ENCODE measurements around the gene RDM1. TPM values are rescaled to one million over a fixed set of nuclear protein-coding genes. Genes with fewer than 3 reads are reported as not detected.

RDM1 gene
- total RNA-seq, 1 donor from 2014 or later: 4.2 TPM

GRCh38 chr17:35876534-35876933, 54.0 kb downstream of the RDM1 start:
- DNase-seq (ENCODE audit: low spot score, unreplicated experiment): no peak
- Mint-ChIP-seq H3K9me3 (ENCODE audit: low read depth) (no peaks in the 10 kb centered on the region), H3K36me3 (ENCODE audit: insufficient read depth) (no peaks in the 10 kb centered on the region), H3K27me3 (peaks cover 3% of the 10 kb centered on the region), H3K4me1 (ENCODE audit: low read depth) (peaks cover 10% of the 10 kb centered on the region), H3K27ac (no peak overlapping the region), H3K4me3 (ENCODE audit: low read depth) (no peak overlapping the region)
- TF ChIP-seq, protein P1, sequence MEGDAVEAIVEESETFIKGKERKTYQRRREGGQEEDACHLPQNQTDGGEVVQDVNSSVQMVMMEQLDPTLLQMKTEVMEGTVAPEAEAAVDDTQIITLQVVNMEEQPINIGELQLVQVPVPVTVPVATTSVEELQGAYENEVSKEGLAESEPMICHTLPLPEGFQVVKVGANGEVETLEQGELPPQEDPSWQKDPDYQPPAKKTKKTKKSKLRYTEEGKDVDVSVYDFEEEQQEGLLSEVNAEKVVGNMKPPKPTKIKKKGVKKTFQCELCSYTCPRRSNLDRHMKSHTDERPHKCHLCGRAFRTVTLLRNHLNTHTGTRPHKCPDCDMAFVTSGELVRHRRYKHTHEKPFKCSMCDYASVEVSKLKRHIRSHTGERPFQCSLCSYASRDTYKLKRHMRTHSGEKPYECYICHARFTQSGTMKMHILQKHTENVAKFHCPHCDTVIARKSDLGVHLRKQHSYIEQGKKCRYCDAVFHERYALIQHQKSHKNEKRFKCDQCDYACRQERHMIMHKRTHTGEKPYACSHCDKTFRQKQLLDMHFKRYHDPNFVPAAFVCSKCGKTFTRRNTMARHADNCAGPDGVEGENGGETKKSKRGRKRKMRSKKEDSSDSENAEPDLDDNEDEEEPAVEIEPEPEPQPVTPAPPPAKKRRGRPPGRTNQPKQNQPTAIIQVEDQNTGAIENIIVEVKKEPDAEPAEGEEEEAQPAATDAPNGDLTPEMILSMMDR (IDR thresholded peaks at IDR 0.05; ENCODE audit: unreplicated experiment): no peak

DNA sequence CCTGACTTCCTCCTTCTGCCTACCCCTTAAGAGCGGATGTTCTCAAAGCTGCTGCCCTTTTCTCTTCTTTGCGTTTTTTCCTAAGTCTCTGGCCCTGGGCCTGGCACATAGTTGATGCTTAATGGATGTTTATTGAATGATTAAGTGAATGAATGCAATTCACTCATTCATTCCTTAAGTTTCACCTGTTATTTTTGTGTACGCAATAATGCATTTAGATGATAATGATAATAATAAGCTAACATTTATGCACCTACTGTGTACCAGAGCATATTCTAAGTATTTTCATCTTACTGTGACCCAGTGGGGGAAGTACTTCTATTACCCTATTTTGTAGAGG, 54.8 kb downstream of the RDM1 start:
- Mint-ChIP-seq H3K27me3 (peaks cover 3% of the 10 kb centered on the region), H3K27ac (no peak overlapping the region), H3K4me1 (ENCODE audit: low read depth) (peaks cover 10% of the 10 kb centered on the region), H3K36me3 (ENCODE audit: insufficient read depth) (no peaks in the 10 kb centered on the region), H3K4me3 (ENCODE audit: low read depth) (no peak overlapping the region), H3K9me3 (ENCODE audit: low read depth) (no peaks in the 10 kb centered on the region)
- no peak for DNase-seq (ENCODE audit: low spot score, unreplicated experiment)
- TF ChIP-seq, protein P1 (IDR thresholded peaks at IDR 0.05; ENCODE audit: unreplicated experiment): no peak

GRCh38 chr17:35875072-35875799, 55.3 kb downstream of the RDM1 start:
- Mint-ChIP-seq H3K4me3 (ENCODE audit: low read depth) (no peak overlapping the region), H3K27me3 (peaks cover 3% of the 10 kb centered on the region), H3K4me1 (ENCODE audit: low read depth) (peaks cover 10% of the 10 kb centered on the region), H3K9me3 (ENCODE audit: low read depth) (no peaks in the 10 kb centered on the region), H3K36me3 (ENCODE audit: insufficient read depth) (no peaks in the 10 kb centered on the region), H3K27ac (no peak overlapping the region)
- TF ChIP-seq, protein P1 (IDR thresholded peaks at IDR 0.05; ENCODE audit: unreplicated experiment): no peak
- DNase-seq (ENCODE audit: low spot score, unreplicated experiment): no peak

DNA sequence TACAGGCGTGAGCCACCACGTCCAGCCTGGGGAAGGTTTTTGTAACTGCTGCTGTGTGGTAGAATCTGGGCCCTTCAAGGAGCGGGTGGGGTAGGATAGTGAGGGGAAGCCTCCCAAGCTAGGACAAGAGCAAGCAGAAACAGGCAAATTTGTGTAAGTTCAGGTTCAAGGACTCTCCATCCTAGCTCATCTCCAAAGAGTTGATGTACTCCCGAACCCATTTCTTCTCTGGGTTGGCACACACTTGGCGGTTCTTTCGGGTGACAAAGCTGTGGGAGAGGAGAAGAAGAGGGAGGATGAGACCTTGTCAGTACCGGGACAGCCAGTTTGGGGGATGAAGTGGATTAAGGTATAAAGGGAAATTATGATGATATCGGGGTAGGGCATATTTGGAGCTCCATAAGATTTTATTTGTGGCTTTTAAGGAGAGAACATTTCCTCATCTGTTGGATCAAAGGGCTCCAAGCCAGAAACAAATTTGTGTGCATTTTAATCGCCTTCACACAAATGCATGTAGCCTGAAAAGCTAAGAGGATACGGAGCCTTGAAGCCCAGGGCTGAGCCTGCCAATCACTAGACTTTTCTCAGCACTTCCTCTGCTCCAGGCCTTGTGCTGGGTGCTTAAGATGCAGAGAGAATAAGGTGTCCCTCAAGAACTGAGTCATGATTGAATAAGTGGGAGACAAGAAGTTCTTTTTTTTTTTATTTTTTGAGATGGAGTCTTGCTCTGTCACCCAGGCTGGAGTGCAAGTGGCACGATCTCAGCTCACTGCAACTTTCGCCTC, 58.2 kb downstream of the RDM1 start:
- H3K4me1 Mint-ChIP-seq (ENCODE audit: low read depth): peaks cover 10% of the 10 kb centered on the region
- no peak for DNase-seq (ENCODE audit: low spot score, unreplicated experiment)
- H3K9me3 Mint-ChIP-seq (ENCODE audit: low read depth): no peaks in the 10 kb centered on the region
- TF ChIP-seq, protein P1 (IDR thresholded peaks at IDR 0.05; ENCODE audit: unreplicated experiment): no peak
- H3K27ac Mint-ChIP-seq: no peak overlapping the region
- H3K4me3 Mint-ChIP-seq (ENCODE audit: low read depth): no peak overlapping the region
- H3K27me3 Mint-ChIP-seq: peaks cover 3% of the 10 kb centered on the region
- no peaks in the 10 kb centered on the region for H3K36me3 Mint-ChIP-seq (ENCODE audit: insufficient read depth)

DNA sequence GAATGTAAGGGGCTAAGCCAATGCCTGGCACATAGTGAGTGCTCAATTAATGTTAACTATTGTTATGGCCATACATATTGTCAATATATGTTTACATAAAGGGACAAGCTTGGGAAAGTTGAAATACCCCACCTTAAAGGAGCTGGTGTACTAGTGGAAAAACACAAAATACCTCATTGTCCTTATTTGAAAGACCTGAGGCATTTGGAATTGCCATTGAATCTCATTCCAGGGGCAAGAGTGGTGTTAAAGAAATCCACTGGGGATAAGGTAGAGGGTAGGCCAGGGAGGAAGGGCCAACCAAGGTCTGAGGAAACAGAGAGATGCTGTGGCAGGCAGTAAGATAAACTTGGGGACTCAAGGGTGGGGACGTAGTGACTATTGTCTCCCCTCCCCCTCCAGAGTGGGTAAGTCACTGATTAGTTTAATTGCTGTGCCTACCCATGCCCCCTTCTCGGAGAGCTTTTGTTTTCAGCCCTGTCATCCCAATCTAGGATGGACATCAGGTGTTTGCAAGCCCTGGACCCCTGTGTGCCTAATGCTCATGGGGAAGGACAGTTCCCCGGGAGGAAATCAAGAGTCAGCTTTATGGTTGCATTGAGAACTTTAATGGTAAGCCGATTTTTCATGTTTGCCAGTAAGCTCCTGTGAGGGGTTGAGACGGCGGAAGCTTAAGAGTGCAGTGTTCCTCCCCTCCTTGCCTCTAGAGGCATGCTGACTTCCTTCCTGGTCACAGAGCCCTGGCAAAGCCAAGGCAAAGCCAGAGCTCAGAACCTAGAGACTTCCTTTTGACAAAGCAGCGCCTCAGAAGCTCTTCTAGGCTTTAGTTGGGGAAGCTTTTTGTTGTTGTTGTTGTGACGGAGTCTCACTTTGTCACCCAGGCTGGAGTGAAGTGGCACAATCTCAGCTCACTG, 59.4 kb downstream of the RDM1 start:
- no peak overlapping the region for H3K27ac Mint-ChIP-seq
- TF ChIP-seq, protein P1 (IDR thresholded peaks at IDR 0.05; ENCODE audit: unreplicated experiment): no peak
- no peaks in the 10 kb centered on the region for H3K36me3 Mint-ChIP-seq (ENCODE audit: insufficient read depth)
- no peak for DNase-seq (ENCODE audit: low spot score, unreplicated experiment)
- H3K9me3 Mint-ChIP-seq (ENCODE audit: low read depth): no peaks in the 10 kb centered on the region
- no peaks in the 10 kb centered on the region for H3K27me3 Mint-ChIP-seq
- H3K4me1 Mint-ChIP-seq (ENCODE audit: low read depth): peaks cover 10% of the 10 kb centered on the region
- no peak overlapping the region for H3K4me3 Mint-ChIP-seq (ENCODE audit: low read depth)
